Caco-2 (cell line): ENCODE data around the gene RBKS. TPM values are rescaled to one million over a fixed set of nuclear protein-coding genes. Genes with fewer than 3 reads are reported as not detected.
A peak's percentile ranks its signal among the peaks of the same experiment; 100 is the strongest.

ENCODE experiments used
- BruUV-seq: library from RNA; stranded (reverse); fragments of 400-500 nt; replicated peaks from 2 replicates; lab custom pipeline; 2021; lab: Mats Ljungman, UMichigan
- CTCF ChIA-PET: fragments of 300-600 bp; sonication (Branson Sonifier 250); formaldehyde crosslinking; loops from one replicate; lab custom pipeline; 2022; ENCODE audit warnings: antibody characterized with exemption; lab: Charles Lee
- POLR2A ChIA-PET: fragments of 300-600 bp; sonication (Branson Sonifier 250); formaldehyde crosslinking; loops from one replicate; lab custom pipeline; 2022; ENCODE audit warnings: antibody characterized with exemption; lab: Charles Lee
- DNase-seq, 2 experiments: peaks; one replicate each; pipeline versions ENCODE4 v3.0.0 to v3.0.0-alpha.2; 2020 to 2022
- H3K27me3 ChIP-seq: replicated peaks from 2 replicates; pipeline ENCODE4 v1.6.0; 2011; ENCODE audit warnings: low read length; ENCODE audit not compliant: control insufficient read depth, insufficient read depth
- H3K36me3 ChIP-seq: 2 replicates; pipeline ENCODE4 v1.5.1; 2011; ENCODE audit warnings: low read length; ENCODE audit not compliant: control insufficient read depth, insufficient read depth
- H3K4me1 ChIP-seq: fragments of 250-450 bp; sonication (Bioruptor Pico); 2 replicates; pipeline ENCODE4 v1.5.1; 2020; ENCODE audit warnings: mild to moderate bottlenecking
- H3K4me3 ChIP-seq: 2 replicates; pipeline ENCODE4 v1.5.1; 2011; ENCODE audit warnings: low read depth, mild to moderate bottlenecking, control low read depth, low read length
- H3K9me3 ChIP-seq: fragments of 250-450 bp; sonication (Bioruptor Pico); 2 replicates; pipeline ENCODE4 v1.5.1; 2020; ENCODE audit warnings: mild to moderate bottlenecking, moderate library complexity
- H3K27ac Mint-ChIP-seq: one replicate; pipeline ENCODE4 v1.8.0; 2022; ENCODE audit warnings: mixed read lengths; ENCODE audit not compliant: unreplicated experiment
- H3K27me3 Mint-ChIP-seq: one replicate; pipeline ENCODE4 v1.8.0; 2022; ENCODE audit warnings: mixed read lengths; ENCODE audit not compliant: insufficient read depth, unreplicated experiment
- H3K36me3 Mint-ChIP-seq: one replicate; pipeline ENCODE4 v1.8.0; 2022; ENCODE audit warnings: mild to moderate bottlenecking, mixed read lengths; ENCODE audit not compliant: insufficient read depth, unreplicated experiment
- H3K4me1 Mint-ChIP-seq: one replicate; pipeline ENCODE4 v1.8.0; 2022; ENCODE audit warnings: low read depth, mixed read lengths; ENCODE audit not compliant: unreplicated experiment
- H3K4me3 Mint-ChIP-seq: one replicate; pipeline ENCODE4 v1.8.0; 2022; ENCODE audit warnings: mild to moderate bottlenecking, moderate library complexity, mixed read lengths; ENCODE audit not compliant: unreplicated experiment
- H3K9me3 Mint-ChIP-seq: one replicate; pipeline ENCODE4 v1.8.0; 2022; ENCODE audit warnings: mixed read lengths; ENCODE audit not compliant: unreplicated experiment
- intact Hi-C: fragments of 100-400 bp; cut with micrococcal nuclease; formaldehyde crosslinking; loops from one replicate; pipeline ENCODE4 v1.10.0; 2022; ENCODE audit not compliant: unreplicated experiment
- total RNA-seq: library from RNA; stranded (reverse); gene quantifications from 2 replicates; pipeline ENCODE4 v1.2.3, GENCODE V29; 2022
- TF ChIP-seq, protein P1 (sequence below), 2 experiments: fragments of 200-600 bp in 1 of 2; IDR thresholded peaks; 1 replicate in 1 of 2; 2 replicates in 1 of 2; pipeline versions ENCODE4 v1.5.1 to v1.8.0; 2011 to 2022; ENCODE audit warnings: antibody characterized with exemption in 1 of 2, control low read depth in 1 of 2, inconsistent platforms in 1 of 2, low read depth in 1 of 2, low read length in 1 of 2, mild to moderate bottlenecking in 1 of 2, moderate library complexity in 1 of 2; ENCODE audit not compliant: insufficient read depth in 1 of 2, severe bottlenecking in 1 of 2, unreplicated experiment in 1 of 2

RBKS gene
- total RNA-seq, 1 experiment from 2014 or later, result 7.4 TPM

DNA sequence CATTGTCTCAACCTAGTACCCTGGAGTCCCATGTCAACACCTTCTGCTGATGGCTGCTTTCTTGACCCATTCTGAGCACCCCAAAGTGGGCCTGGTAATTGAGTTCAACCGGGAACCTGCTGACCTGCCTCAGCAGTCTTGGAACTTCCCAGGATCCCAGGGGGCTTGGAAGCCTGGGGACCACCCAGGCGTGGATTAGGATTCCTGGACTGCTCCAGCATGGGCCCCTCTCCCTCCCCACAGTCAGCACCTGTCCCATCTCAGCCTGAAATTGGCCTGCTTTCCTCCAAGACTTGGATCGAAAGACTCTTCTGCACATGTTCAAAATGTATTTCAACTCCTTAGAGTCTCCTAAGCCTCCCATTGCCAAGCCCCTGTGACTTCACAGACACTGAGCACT, 134.1 kb downstream of the RBKS start:
- Mint-ChIP-seq H3K36me3 (peaks cover 71% of the 10 kb centered on the region), H3K4me1 (peaks cover 21% of the 10 kb centered on the region), H3K27me3 (no peaks in the 10 kb centered on the region), H3K4me3 (no peak overlapping the region), H3K9me3 (no peaks in the 10 kb centered on the region), H3K27ac (peak overlapping the region; percentile 63)
- BruUV-seq, result no TSS peak
- TF ChIP-seq, protein P1, sequence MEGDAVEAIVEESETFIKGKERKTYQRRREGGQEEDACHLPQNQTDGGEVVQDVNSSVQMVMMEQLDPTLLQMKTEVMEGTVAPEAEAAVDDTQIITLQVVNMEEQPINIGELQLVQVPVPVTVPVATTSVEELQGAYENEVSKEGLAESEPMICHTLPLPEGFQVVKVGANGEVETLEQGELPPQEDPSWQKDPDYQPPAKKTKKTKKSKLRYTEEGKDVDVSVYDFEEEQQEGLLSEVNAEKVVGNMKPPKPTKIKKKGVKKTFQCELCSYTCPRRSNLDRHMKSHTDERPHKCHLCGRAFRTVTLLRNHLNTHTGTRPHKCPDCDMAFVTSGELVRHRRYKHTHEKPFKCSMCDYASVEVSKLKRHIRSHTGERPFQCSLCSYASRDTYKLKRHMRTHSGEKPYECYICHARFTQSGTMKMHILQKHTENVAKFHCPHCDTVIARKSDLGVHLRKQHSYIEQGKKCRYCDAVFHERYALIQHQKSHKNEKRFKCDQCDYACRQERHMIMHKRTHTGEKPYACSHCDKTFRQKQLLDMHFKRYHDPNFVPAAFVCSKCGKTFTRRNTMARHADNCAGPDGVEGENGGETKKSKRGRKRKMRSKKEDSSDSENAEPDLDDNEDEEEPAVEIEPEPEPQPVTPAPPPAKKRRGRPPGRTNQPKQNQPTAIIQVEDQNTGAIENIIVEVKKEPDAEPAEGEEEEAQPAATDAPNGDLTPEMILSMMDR (IDR thresholded peaks at IDR 0.05; ENCODE audit: insufficient read depth in 1 of 2, low read depth in 1 of 2, low read length in 1 of 2, severe bottlenecking in 1 of 2, unreplicated experiment in 1 of 2), result no peak
- CTCF ChIA-PET, result no interaction called here
- DNase-seq, result no peak
- POLR2A ChIA-PET, result no interaction called here
- intact Hi-C loops, result no loop called here
- H3K9me3 ChIP-seq, result no peaks in the 10 kb centered on the region
- no peaks in the 10 kb centered on the region for H3K27me3 ChIP-seq
- no peak overlapping the region for H3K4me3 ChIP-seq
- peaks cover 5% of the 10 kb centered on the region; the same call in 1 of the 2 replicates for H3K36me3 ChIP-seq
- peaks cover 34% of the 10 kb centered on the region for H3K4me1 ChIP-seq

DNA sequence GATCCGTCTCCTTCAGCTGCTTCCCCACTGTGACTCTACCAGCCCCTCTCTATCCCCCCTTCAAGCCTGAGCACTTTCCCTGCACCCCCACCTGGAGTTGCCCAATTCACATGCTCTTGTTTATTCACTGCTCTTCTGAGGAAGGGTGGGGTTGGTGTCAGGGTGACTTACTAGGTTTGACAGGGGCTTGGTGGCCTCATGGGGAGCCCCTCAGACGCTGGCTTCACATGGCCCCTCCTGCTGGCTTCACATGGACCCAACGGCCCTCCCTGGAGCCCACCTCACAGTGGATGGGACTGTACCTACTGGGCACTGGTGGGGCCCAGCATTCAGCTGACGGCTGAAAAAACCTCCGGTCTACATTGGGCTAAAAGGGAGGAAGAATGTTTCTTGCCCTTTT, 135.4 kb downstream of the RBKS start:
- Mint-ChIP-seq H3K27ac (peak overlapping the region; percentile 99), H3K9me3 (no peaks in the 10 kb centered on the region), H3K36me3 (peaks cover 59% of the 10 kb centered on the region), H3K27me3 (no peaks in the 10 kb centered on the region), H3K4me3 (peak overlapping the region; percentile 89), H3K4me1 (peaks cover 21% of the 10 kb centered on the region)
- H3K36me3 ChIP-seq, result peaks cover 5% of the 10 kb centered on the region; the same call in 1 of the 2 replicates
- POLR2A ChIA-PET, result no interaction called here
- no peaks in the 10 kb centered on the region for H3K27me3 ChIP-seq
- TF ChIP-seq, protein P1 (IDR thresholded peaks at IDR 0.05; ENCODE audit: insufficient read depth in 1 of 2, low read depth in 1 of 2, low read length in 1 of 2, severe bottlenecking in 1 of 2, unreplicated experiment in 1 of 2), result no peak
- no TSS peak for BruUV-seq
- H3K4me1 ChIP-seq, result peaks cover 33% of the 10 kb centered on the region
- H3K4me3 ChIP-seq, result no peak overlapping the region
- no peaks in the 10 kb centered on the region for H3K9me3 ChIP-seq
- intact Hi-C loops, result loop anchor here (1.0 to 5.0 kb wide), 2 partner anchors 52 to 172 kb away; no protein-coding TSS in a partner anchor
- DNase-seq, result no peak
- CTCF ChIA-PET, result interaction anchor here (1.1 to 3.7 kb wide), 2 partner anchors 19 to 31 kb away, joined by 3 to 50 read pairs; no protein-coding TSS in a partner anchor

DNA sequence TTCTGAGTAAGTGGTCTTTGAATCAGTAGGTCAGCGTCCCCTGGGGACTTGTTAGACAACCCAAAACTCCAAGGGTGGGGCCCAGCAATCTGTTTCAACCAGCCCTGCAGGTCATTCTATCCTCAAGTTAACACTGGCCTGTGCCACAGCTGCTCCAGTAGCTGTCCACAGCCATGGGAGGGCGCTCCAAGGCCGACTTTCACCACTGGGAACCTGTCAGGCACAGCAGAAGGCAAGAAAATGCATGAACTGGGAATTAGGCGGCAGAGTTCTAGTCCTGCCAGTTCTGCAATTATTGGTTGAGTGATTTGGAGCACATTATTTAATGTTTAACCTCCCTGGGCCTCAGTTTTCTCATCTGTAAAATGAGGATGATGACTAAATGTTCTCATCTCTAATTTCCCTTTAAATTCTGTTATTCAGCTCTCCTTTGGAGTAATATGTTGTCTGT, 136.0 kb downstream of the RBKS start:
- DNase-seq, result peak; percentile 91 to 92
- POLR2A ChIA-PET, result no interaction called here
- no TSS peak for BruUV-seq
- TF ChIP-seq, protein P1 (IDR thresholded peaks at IDR 0.05; ENCODE audit: insufficient read depth in 1 of 2, low read depth in 1 of 2, low read length in 1 of 2, severe bottlenecking in 1 of 2, unreplicated experiment in 1 of 2), result peak; percentile 77 to 83
- H3K4me1 ChIP-seq, result peaks cover 33% of the 10 kb centered on the region
- peaks cover 5% of the 10 kb centered on the region; the same call in 1 of the 2 replicates for H3K36me3 ChIP-seq
- CTCF ChIA-PET, result interaction anchor here (0.8 to 3.7 kb wide), 6 partner anchors 11 to 362 kb away, joined by 3 to 50 read pairs (median 4); no protein-coding TSS in a partner anchor
- no peaks in the 10 kb centered on the region for H3K27me3 ChIP-seq
- Mint-ChIP-seq H3K4me3 (peak overlapping the region; percentile 89), H3K9me3 (peaks cover 2% of the 10 kb centered on the region), H3K27me3 (no peaks in the 10 kb centered on the region), H3K36me3 (peaks cover 58% of the 10 kb centered on the region), H3K27ac (peak overlapping the region; percentile 99), H3K4me1 (peaks cover 21% of the 10 kb centered on the region)
- peak overlapping the region; percentile 56 for H3K4me3 ChIP-seq
- H3K9me3 ChIP-seq, result no peaks in the 10 kb centered on the region
- intact Hi-C loops, result loop anchor here (1.0 to 5.0 kb wide), 2 partner anchors 51 to 173 kb away; no protein-coding TSS in a partner anchor
